ENCODE results near the gene TLE6. TPM values are rescaled to one million over a fixed set of nuclear protein-coding genes. Genes with fewer than 3 reads are reported as not detected.
"Not testable (repeated sequence)": the region's sequence is repeated elsewhere in the genome, so short reads cannot be mapped to it uniquely, and the experiment has no call there.

Gene TLE6
- total RNA-seq, result 0.93 TPM
- long read RNA-seq, partial matches to known transcripts, result 0 of 1 reads
- long read RNA-seq, other reads (novel, unspliced or antisense), result 1 of 1 reads

DNA sequence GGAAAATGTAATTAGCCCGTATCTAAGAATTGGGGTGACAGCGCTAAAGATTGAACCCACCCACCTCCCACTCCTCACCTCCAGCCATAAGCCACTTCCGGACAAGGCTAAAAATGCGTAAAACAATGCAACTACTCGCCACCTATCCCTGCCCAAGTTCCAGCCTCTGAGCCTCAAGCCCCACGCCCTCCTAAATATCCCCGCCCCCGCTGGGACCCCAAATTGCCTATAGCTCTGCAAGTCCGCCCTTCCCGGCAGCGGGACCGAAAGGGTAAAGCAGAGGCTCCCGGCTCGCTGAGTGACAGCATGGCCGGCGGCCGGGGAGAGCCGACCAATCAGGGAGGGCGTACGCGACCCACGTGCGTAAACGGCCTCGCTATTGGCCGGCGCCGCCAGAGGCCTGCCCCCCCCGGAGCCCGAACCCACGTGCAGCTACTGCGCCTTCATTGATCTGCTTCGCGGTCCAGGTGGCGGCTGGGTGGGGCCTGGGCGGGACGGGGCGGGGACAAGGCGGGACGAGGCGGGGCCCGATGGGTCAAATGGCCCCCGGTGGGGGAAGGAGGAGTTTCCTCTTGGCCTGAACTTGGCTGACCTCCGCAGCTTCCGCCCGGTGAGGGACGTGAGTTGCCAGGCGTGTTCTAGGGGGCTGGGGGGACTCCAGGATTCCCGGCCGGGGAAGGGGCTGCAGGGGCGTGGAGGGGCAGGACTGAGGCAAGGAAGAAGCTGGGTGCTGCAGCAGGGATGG lies at the start of gene TLE6:
TSS of gene TLE6 (plus strand) at position 564 of the 745 bp plus-strand sequence. CDS start 670 bp downstream, outside the sequence.
- peak; percentile 97 for DNase-seq (ENCODE audit: low spot score)

DNA sequence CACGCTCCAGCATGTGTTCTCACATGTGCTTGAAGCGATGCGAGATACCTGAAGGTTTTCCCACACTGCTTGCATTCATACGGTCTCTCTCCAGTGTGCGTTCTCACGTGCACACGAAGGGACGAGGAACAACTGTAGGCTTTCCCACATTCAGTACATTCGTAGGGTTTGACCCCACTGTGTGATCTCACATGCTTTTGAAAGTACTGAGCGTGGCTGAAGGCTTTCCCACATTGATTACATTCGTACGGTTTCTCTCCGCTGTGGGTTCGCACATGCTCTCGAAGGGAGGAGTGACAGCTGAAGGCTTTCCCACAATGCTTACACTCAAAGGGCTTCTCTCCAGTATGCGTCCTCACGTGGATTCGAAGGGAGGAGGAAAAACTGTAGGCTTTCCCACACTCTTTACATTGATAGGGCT lies 43.9 kb upstream of the TLE6 start:
- peak; percentile 22 for DNase-seq (ENCODE audit: low spot score)

DNA sequence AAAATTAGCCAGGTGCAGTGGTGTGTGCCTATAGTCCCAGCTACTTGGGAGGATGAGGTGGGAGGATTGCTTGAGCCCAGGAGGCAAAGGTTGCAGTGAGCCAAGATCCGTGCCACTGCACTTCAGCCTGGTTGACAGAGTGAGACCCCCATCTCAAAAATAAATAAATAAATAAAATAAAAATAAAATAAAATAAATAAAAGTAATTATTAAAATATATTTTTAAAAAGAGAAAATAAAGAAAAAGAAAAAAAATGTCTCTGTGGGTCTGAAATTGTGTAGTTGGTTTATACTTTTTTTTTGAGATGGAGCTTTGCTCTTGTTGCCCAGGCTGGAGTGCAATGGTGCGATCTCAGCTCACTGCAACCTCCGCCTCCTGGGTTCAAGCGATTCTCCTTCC lies 41.5 kb upstream of the TLE6 start:
- not testable (repeated sequence) for DNase-seq (ENCODE audit: low spot score)

DNA sequence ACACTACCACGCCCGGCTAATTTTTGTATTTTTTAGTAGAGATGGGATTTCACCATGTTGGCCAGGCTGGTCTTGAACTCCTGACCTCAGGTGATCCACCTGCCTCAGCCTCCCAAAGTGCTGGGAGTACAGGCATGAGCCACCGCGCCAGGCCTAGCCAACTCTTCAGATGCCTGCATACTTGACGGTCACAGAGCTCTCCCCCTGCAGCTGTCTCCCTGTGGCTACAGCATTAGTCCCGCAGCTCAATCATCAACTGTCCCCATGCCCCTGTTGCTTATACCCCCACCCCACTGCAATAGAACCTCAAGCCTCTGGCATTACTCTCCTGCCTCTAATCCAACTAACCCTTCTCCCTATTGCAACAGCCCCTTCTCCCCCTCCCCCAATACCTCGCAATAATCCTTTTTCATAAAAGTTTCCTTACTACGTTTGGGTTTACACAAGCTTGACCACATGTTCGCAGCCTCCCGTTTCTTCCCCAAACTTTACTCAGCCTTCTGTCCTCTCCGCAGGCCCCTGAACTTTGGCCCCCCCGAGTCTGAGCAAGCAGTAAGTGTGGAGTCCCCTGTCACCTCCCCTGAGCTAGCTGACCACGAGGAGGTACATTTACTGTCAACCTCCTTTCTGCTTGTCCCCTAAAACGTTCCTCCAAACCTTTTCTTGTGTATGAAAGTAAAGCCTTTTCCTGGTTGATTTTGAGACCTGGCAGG lies 34.3 kb upstream of the TLE6 start:
- no peak for DNase-seq (ENCODE audit: low spot score)

DNA sequence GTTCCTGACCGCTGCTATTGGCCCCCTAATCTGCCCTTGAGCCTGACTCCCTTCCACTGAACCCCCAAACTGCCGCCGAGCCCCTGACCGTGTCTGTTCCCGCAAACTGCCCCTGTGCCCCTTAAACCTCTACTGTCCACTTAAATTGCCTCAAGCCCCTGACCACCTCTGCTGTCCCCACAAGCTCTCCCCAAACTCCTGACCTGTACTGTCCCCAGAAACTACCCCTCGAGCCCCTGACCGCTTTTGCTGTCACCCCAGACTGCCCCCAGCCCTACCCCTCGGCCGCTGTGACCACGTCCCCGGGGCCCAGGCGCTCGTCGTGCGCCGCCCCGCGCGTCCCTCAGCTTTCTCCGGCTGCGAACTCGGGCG lies 33.0 kb upstream of the TLE6 start:
- DNase-seq (ENCODE audit: low spot score), result no peak

GRCh38 chr19:2944775-2945574 lies 32.4 kb upstream of the TLE6 start, which contains the start of gene ZNF77:
ZNF77 (minus strand) TSS chr19:2944971; CDS start chr19:2944840, 131 bp downstream.
- DNase-seq (ENCODE audit: low spot score), result peak; percentile 99

DNA sequence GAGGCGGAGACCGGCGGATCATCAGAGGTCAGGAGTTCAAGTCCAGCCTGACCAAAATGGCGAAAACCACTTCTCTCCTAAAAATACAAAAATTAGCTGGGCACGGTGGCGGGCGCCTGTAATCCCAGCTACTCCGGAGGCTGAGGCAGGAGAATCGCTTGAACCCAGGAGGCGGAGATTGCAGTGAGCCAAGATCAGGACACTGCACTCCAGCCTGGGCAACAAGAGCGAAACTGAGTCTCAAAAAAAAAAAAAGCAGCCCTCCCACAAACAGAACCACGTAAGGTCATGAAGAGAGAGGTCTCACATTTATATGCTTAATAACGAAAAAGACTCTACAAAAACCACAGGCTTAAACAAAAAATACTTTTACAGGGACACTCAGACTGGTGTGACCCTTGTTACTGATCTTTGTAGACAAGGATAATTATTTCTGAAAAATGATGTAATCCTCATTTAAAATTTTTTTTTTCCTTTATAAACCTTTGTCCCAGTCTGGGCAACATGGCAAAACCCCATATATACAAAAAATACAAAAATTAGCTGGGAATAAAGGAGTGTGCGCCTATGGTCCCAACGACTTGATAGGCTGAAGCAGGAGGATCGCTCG lies 31.7 kb upstream of the TLE6 start:
- DNase-seq (ENCODE audit: low spot score), result no peak

DNA sequence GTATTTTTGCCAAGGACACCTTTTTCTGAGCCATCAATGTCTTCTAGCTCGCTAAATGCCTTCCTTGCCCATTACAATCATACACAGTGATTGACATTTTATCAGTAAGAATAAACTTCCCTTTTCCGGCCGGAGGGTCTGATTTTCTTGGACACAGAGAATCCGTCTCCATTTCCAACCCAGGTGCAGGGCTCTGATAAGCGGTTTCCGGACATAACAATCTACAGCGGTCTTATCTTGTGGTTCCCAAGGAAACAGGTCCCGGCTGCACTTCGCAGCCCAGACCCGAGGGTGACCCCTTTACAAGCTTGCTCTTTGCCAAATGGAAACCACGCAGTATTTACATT lies 27.5 kb upstream of the TLE6 start:
- DNase-seq (ENCODE audit: low spot score), result no peak

- peak; percentile 100 for DNase-seq (ENCODE audit: low spot score)
These were observed 26.9 kb upstream of the TLE6 start for GRCh38 chr19:2950286-2951124.

GRCh38 chr19:2952953-2953481 lies 24.3 kb upstream of the TLE6 start:
- no peak for DNase-seq (ENCODE audit: low spot score)

DNA sequence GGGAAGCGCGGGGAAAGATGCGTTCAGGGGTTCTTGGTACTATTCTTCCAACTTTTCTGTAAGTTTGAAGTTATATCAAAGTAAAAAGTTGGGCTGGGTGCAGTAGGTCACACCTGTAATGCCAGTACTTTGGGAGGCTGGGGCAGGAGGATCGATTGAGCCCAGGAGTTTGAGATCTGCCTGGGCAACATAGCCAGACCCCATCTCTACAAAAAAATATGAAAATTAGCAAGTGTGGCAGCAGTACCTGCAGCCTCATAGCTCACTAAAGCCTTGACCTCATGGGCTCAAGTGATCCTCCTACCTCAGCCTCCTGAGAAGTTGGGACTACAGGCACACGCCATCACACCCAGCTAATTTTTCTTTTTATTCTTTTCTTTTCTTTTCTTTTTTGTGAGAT lies 20.2 kb upstream of the TLE6 start:
- DNase-seq (ENCODE audit: low spot score), result no peak

- no peak for DNase-seq (ENCODE audit: low spot score)
These were observed 17.2 kb upstream of the TLE6 start for GRCh38 chr19:2960120-2960519.

DNA sequence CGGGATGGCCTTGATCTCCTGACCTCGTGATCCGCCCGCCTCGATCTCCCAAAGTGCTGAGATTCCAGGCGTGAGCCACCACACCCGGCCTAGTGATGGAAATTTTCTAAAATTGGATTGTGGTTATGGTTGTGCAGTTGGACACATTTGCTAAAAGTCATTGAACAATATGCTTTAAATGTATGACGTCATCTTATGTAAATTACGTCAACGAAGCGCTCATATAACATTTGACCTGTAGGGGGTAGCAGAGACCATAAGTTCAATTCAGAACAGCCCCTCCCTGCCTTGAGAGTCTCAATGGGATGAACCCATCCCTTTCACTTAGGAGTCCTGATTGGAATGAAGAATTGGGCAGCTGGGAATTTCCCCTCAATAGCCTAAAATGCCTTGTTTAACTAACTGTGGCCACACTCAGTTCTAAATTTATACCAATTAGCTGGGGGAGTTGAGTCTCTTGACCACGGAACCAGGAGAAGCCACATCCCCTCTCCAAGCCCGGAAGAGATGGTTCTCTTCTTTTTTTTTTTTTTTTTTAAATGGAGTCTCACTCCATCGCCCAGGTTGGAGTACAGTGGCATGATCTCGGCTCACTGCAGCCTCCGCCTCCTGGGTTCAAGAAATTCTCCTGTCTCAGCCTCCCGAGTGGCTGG lies 15.2 kb upstream of the TLE6 start:
- DNase-seq (ENCODE audit: low spot score), result no peak

GRCh38 chr19:2963122-2963521 lies 14.2 kb upstream of the TLE6 start:
- no peak for DNase-seq (ENCODE audit: low spot score)

- DNase-seq (ENCODE audit: low spot score), result not testable (repeated sequence)
These were observed 13.7 kb upstream of the TLE6 start for GRCh38 chr19:2963631-2964030.

- DNase-seq (ENCODE audit: low spot score), result no peak
These were observed 12.5 kb upstream of the TLE6 start for GRCh38 chr19:2964874-2965273.

DNA sequence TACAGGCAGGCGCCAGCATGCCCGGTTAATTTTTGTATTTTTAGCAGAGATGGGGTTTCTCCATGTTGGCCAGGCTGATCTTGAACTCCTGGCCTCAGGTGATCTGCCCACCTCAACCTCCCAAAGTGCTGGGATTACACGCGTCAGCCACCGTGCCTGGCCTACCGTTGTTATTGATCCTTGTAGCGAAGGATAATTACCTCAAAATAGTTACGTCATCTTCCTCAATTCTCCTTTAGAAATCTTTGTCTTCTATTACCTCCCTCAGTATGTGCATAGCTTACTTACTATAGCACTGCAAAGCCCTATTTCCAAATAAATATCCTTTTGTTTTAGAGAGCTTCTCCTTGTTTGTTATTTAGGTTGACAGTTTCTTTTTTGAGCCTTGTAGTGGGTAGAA lies 9.4 kb upstream of the TLE6 start:
- DNase-seq (ENCODE audit: low spot score), result no peak

GRCh38 chr19:2969104-2969504 lies 8.3 kb upstream of the TLE6 start:
- DNase-seq (ENCODE audit: low spot score), result no peak

DNA sequence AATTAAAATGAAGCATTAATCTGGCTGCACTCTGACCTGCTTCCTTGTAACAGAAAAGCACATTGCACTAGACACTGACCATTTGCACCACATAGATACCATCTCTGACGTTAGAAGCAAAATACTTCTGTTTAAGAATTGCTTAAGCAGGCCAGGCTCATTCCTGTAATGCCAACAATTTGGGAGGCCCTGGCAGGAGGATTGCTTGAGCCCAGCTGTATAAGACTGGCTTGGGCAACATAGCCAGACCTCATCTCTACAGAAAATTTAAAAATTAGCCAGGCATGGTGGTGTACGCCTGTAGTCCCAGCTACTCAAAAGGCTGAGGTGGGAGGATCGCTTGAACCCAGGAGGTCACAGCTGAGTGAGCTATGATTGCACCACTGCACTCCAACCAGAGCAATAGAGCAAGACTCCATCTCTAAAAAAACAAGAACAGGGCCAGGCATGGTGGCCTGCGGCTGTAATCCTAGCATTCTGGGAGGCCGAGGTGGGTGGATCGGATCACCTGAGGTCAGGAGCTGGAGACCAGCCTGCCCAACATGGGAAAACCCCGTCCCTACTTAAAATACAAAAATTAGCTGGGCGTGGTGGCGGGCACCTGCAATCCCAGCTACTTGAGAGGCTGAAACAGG lies 7.0 kb upstream of the TLE6 start:
- DNase-seq (ENCODE audit: low spot score), result no peak

Data from mesenteric fat pad (tissue), 1 donor.